NT2/D1 (cell line): ENCODE measurements around the gene KIAA0319L.

Experiments
- SUZ12 ChIP-seq: IDR thresholded peaks from 2 replicates; pipeline ENCODE4 v1.6.1; 2011; ENCODE audit not compliant: insufficient read length, insufficient read depth; ENCODE audit errors: extremely low read depth
- YY1 ChIP-seq: IDR thresholded peaks from 2 replicates; pipeline ENCODE4 v1.6.1; 2011; ENCODE audit not compliant: insufficient read length, insufficient read depth

GRCh38 chr1:35577071-35577998 is 20.1 kb upstream of the KIAA0319L start:
- TF ChIP-seq YY1 (no peak), SUZ12 (no peak)
